GM13976 (cell line): ENCODE data around the gene EXD2.

Experiments
- DNase-seq: peaks from one replicate; pipeline ENCODE4 v3.0.0; 2012; ENCODE audit warnings: low spot score
- in situ Hi-C: fragments of 300-500 bp; cut with MboI; formaldehyde crosslinking; loops from one replicate; pipeline ENCODE4 v1.12.0; 2022; ENCODE audit warnings: low sequenced_read_pairs, mixed read lengths, inconsistent platforms; ENCODE audit not compliant: unreplicated experiment
- TF ChIP-seq, protein P1 (sequence below): IDR thresholded peaks from 2 replicates; pipeline ENCODE4 v1.5.1; 2012; ENCODE audit warnings: borderline replicate concordance, mild to moderate bottlenecking; ENCODE audit not compliant: insufficient read depth; ENCODE audit errors: extremely low read depth, missing control alignments, control extremely low read depth

Gene EXD2, protein sequence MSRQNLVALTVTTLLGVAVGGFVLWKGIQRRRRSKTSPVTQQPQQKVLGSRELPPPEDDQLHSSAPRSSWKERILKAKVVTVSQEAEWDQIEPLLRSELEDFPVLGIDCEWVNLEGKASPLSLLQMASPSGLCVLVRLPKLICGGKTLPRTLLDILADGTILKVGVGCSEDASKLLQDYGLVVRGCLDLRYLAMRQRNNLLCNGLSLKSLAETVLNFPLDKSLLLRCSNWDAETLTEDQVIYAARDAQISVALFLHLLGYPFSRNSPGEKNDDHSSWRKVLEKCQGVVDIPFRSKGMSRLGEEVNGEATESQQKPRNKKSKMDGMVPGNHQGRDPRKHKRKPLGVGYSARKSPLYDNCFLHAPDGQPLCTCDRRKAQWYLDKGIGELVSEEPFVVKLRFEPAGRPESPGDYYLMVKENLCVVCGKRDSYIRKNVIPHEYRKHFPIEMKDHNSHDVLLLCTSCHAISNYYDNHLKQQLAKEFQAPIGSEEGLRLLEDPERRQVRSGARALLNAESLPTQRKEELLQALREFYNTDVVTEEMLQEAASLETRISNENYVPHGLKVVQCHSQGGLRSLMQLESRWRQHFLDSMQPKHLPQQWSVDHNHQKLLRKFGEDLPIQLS

DNA sequence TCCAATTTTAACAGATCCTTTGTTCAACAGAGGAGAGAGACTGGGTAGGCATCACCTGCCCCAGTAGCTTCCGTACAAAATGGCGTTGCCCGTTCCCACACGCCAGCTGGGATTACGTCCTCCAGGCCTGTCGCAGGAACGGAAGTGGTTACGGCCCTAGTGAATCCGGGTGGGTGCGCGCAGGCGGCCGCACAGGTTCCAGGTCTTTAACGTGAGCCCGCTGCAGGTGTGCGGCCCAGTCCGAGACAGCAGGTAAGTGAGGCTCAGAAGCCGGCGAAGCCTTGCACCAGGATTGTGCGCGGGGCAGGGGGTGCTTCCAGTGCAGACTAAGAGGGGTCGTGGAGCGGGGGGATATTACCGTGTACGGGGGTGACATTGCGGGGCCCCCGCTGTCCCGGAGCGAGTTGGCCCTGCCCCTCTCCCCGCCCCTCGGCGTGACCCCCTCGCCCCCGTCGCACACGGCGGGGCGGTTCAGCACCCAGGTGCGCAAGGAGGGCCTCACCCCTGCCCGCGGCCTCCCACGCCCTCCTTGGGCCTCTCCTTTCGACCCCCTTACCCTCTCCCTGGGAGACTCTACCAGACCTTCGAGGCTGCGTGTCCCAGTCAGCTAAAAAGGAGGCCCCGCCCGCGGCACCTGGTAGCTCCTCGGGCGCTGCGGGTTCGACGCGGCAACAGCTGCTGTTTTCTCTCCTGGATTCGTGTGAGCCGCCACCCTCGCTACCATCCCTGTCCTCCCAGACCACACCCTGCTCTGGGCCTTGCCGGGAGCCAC is at the start of gene EXD2:
EXD2 (plus strand) TSS at position 159 of the 772 bp plus-strand sequence. CDS start 17,973 bp downstream, outside the sequence.
- in situ Hi-C loops = no loop called here
- TF ChIP-seq, protein P1, sequence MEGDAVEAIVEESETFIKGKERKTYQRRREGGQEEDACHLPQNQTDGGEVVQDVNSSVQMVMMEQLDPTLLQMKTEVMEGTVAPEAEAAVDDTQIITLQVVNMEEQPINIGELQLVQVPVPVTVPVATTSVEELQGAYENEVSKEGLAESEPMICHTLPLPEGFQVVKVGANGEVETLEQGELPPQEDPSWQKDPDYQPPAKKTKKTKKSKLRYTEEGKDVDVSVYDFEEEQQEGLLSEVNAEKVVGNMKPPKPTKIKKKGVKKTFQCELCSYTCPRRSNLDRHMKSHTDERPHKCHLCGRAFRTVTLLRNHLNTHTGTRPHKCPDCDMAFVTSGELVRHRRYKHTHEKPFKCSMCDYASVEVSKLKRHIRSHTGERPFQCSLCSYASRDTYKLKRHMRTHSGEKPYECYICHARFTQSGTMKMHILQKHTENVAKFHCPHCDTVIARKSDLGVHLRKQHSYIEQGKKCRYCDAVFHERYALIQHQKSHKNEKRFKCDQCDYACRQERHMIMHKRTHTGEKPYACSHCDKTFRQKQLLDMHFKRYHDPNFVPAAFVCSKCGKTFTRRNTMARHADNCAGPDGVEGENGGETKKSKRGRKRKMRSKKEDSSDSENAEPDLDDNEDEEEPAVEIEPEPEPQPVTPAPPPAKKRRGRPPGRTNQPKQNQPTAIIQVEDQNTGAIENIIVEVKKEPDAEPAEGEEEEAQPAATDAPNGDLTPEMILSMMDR = no peak
- peak; percentile 91 for DNase-seq

DNA sequence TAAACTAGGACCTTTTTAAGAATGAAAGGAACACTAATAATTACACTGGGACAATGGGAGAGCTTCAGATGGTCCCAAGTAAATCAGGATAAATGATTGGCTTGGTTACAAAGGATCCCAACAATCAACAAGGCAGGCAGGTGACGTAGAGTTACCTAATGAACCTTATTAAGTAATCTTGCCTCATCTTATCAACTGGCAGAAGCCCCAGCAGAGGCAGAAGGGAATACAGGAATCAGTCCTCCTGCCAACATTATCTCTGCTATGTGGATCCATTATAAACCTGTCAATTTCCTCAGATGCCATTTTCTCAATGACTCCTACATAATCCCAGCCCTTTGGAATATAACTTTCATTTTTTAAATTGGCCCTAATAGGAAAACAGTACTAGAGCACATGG is 49.7 kb upstream of the EXD2 start:
- TF ChIP-seq, protein P1 = no peak
- no peak for DNase-seq
- in situ Hi-C loops = no loop called here

DNA sequence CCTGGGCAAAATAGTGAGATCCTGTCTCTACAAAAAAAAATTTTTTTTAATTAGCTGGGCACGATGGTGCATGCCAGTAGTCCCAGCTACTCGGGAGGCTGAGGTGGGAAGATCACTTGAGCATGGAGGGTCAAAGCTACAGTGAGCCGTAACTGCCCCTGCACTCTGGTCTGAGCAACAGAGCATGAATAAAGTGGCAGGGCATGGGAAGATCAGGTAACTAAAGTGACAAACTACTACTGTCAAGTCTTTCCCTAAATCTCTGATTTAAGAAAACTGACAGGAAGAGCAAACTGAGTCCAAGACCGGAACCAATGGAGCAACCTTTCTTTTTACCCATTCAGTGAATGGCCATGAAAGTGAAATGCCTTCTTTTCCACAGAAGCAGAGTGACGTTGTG is 49.2 kb upstream of the EXD2 start:
- in situ Hi-C loops = no loop called here
- TF ChIP-seq, protein P1 = no peak
- no peak for DNase-seq

DNA sequence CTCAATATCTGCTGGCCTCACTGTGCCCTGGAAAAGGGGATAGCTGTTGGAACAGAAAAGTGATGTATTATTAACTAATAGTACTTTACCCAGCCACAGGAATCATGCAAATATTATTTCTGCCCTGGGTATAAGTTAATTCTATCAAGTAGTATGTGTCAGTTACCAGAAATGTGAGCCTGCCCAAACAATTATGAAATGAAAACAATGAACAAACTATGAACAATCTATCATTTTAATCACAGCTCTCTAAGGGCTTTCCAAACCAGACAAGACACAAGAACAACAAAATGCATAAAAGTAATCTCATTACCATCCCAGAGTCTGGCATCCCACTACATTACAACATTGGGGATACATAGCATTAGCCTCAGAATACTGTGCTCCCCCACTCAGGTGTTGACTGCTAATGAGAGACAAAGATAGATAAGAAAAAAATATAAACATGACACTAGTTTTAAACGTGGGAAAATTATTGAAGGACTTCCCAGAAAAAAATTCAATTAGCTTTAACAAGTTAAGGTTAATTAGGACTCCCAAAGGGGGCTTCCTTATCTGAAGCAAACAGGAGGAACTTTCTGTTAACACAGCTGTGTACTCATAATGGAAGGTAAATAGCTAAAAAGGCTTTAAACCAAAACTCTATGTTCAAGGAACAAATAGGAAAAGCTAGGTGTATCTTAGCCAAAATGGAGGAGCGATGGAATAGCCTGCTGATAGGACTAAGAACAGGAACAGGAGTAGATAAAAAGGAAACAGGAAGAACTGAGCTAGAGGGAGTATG is 41.6 kb upstream of the EXD2 start:
- DNase-seq = no peak
- TF ChIP-seq, protein P1 = no peak
- in situ Hi-C loops = no loop called here

DNA sequence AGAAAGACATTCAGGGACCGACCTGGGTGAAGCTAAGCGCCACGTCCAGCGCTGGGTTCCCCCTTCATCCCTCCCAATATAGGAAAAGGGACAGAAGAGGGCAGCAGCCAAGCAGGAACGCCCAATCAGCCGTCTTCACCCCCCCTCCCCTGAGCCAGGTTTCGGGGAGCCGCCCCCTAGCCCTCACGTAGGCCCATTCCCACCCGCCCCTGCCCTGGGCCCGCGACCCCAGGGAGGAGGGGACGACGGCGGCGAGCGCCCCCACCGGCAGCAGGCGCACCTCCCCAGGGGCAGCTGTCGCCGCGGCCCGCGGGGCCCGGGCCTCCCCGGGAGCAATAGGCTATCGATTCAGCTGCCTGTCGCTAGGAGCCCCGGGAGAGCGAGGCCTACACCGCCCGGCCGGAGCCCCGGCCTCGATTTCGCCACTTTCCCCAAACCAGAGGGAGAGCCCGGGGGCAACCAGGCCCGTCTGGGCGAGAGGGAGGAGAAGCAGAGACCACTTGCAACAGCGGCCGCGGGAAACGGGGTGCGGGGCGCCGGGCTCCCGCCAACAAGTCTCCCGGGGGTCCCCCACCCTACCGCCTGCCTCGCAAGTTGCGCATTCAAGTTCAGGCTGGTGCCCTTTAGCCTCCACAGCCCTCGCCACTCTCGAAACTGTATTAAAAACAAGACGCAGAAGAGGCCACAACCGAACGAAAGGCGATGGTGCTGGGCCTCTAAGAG is 39.7 kb upstream of the EXD2 start:
- in situ Hi-C loops = no loop called here
- TF ChIP-seq, protein P1 = peak; percentile 58

More for the DNA sequence above, 39.7 kb upstream of the EXD2 start:
- DNase-seq = peak; percentile 91
